NOMO-1 treated with DMSO at 0.1 percent for 48 hours (cell line): ENCODE measurements around the gene PLA2G4C.
"Not testable (repeated sequence)": the region's sequence is repeated elsewhere in the genome, so short reads cannot be mapped to it uniquely, and the experiment has no call there.

Source experiments
- DNase-seq: peaks from one replicate; lab custom pipeline; 2025; ENCODE audit not compliant: unreplicated experiment; lab: John Stamatoyannopoulos, UW

Gene PLA2G4C

DNA sequence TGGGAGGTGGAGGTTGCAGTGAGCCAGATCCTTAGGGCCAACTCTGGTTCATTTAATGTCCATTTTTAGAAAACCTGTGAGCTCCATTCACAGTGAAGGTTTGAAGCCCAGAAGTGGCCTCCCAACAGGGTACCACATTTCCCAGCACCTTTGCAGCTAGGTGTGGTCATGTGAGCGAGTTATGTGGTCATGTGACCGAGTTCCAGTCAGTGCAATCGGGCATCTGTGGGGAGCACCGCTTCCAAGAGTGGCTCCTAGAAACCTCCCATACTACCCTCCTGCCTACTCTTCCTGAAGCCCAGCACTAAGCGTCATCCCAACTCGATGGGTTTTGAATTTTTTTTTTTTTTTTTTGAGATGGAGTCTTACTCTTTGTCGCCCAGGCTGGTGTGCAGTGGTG is 663 bp upstream of the PLA2G4C start:
- DNase-seq, result no peak

DNA sequence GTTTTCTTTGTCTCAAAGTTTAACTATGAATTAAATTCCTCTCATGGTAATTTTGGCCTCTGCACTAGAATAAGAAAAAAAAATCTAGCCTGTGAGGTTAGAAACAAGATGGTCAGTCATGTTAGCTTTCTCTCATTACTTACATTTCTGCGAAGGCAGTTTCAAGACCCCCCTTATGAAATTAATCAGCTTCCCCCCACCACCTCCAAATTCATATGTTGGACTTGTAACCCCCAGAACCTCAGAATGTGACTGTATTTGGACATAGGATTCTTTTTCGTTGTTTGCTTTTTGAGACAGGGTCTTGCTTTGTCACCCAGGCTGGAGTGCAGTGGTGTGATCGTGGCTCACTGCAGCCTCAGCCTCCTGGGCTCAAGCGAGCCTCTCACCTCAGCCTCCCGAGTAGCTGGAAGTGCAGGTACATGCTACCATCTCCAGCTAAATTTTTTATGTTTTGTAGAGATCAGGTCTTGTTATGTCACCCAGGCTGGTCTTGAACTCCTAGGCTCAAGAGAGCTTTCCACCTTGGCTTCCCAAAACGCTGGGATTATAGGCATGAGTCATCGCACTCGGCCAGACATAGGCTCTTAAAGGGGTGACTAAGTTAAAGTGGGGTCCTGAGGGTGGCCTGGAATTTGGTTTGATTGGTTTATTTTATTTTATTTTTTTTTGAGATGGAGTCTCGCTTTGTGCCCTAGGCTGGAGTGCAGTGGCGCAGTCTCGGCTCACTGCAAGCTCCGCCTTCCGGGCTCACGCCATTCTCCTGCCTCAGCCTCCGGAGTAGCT is 1.4 kb downstream of the PLA2G4C start:
- DNase-seq, result no peak

DNA sequence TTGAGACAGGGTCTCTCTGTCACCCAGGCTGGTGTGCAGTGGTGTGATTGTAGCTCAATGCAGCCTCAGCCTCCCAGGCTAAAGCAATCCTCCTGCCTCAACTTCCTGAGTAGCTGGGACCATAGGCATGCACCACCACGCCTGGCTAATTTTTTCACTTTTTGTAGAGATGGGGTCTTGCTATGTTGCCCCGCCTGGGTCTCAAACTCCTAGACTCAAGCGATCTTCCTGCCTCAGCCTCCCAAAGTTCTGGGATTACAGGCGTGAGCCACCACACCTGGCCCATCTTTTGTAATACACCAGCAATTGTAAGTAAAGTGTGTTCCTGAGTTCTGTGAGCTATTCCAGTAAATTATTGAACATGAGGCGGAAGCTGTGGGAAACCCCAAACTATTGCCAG is 6.7 kb downstream of the PLA2G4C start:
- DNase-seq, result no peak

DNA sequence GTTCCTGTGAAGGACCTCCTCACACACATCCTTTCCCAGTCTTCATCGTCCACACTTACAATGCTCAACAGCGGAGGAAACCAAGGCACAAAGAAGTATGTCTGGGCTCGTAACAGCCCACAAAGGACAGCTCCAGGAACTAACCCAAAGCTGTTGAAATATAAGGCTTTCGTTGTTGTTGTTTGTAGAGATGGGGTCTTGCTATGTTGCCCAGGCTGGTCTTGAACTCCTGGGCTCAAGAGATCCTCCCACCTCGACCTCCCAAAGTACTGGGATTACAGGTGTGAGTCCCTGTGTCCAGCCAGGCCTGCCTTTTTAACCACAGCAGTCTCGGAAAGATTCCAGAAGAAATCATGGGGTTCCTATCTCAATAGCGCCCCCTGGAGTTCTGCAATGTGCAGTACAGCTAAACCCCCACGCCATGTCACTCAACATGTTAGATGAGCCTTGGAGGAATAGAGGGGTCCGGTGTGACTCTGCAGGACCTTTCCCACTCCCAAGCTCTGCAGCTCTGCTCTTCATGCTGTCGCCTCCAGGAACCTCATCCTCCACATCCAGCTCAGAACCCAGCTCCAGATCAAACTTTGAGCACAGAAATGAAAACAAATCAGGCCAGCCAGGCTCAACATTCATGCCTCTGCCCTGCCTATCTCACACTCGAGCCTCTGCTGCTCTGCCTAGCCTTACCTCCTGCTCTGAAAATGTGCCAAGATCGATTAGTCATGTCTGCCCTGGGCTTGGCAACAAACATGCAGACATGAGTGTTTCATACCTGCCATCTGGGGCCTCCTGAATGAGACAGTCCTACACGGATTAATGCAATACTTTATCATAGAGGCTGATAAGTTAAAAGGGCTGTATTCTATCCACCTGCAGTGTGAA is 7.5 kb downstream of the PLA2G4C start:
- DNase-seq, result peak; percentile 29

DNA sequence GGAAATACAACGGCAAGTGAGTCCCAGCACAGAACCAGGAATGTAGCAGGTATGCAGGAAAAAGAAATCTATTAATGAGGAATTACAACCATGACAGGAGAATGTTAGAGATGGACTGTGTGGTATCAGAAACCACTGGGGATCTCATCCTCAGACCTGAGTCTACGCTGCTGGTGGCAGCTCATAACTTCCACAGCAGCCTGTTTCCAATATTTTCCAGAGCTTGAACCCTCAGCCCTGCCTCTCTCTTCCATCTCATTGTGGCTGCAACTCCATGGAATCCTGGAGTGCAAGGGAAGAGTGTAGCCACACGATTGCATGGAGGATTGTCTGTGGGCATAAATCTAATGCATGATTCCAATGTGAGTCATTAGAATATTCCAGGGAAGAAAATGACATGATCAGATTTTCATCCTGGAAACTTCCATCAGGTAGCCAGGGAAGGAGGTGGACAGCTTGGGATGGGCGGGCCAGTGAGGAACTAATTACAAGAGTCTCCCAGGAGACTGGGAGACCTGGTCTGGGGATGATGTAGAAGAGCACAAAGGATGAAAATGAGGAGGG is 14.9 kb downstream of the PLA2G4C start:
- no peak for DNase-seq

DNA sequence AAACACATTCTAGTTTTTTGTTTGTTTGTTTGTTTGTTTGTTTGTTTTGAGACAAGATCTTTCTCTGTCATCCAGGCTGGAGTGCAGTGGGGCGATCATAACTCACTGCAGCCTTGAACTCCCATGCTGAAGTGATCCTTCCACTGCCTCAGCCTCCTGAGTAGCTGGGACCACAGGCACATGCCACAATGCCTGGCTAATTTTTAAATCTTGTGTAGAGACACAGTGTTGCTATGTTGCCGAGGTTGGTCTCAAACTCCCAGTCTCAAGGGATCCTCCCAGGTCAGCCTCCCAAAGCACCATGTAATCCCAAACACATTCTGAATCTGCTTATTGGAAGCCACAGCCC is 15.8 kb downstream of the PLA2G4C start:
- DNase-seq, result no peak

DNA sequence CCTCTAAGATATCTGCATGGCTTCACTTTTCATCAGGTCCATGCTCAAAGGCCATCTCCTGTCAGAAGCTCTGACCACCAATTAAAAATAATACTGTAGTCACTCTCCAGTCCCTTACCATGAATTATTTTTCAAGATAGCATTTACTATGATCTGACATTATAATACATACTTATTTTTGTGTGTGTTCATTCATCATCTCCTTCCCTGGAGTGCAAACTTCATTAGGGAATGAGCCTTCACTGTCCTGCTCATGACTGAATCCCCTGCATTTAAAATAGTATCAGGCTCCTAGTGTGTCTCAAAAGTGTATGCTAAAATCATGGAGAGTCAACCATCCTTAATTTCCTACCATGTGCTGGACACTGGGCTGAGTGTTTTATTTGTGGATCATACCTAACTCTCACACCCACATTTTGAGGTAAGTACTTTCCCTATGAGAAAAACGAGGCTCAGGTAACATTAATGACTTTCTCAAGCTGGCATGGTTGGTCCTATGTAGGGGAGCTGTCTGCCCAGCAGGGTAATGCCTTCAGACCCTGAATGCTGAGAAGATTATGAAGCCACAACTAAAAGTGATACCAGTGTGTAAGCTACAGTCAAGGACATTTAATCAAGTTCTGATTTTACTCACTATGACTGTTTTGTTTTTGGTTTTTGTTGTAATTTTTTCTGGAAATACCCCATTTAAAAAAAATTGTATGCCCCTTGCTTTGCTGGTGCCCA is 16.3 kb downstream of the PLA2G4C start:
- no peak for DNase-seq

DNA sequence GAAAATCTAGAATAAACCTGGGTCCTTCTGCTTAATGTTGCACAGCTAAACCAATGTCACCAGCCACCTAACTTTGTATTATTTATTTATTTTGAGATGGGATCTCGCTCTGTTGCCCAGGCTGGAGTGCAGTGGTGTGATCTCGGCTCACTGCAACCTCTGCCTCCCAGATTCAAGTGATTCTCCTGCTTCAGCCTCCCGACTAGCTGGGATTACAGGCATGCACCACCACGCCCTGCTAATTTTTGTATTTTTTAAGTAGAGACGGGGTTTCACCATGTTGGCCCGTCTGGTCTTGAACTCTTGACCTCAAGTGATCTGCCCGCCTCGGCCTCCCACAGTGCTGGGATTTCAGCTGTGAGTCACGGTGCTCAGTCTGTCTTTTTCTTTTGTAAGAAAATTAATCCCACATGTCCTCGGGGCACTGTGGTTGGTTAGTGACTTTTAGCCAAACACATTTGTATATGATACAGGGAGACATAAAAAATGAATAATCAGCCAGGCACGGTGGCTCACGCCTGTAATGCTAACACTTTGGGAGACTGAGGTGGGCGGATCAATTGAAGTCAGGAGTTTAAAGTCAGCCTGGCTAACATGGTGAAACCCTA is 19.4 kb downstream of the PLA2G4C start:
- not testable (repeated sequence) for DNase-seq

DNA sequence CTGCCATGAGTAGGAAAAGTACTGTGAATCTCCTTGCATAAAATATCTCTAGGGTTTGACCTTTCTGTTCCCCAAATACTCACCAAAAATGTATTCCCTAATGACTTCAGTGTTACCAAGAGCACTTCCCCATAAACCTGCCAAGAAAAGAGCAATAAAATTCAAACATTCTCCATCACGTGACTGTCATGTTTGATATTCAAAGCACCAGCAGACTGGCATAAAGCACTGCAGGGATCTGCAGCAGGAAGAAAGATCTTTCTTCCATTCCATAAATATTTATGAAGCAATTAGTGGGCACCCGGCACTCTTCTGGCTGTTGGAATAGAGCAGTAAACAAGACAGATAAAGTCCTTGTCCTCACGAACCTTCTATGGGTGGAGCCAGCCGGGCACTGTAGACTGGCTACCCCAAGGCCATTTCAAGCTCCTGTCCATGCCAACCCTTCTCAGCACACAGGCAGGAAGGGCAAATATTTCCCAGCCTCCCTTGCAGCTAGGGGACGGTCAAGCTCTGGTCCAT is 20.3 kb downstream of the PLA2G4C start:
- DNase-seq, result no peak

DNA sequence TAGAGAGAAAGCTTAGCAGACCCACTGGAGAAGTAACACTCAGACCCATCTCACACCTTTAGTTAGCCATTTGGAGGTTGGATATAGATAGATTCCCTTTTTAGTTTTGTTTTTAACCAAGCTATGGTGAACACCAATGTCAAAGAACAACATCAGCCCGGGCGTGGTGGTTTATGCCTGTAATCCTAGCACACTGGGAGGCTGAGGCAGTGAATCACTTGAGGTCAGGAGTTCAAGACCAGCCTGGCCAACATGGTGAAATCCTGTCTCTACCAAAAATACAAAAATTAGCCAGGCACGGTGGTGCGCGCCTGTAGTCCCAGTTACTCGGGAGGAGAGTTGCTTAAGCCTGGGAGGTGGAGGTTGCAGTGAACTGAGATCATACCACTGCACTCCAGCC is 21.6 kb downstream of the PLA2G4C start:
- not testable (repeated sequence) for DNase-seq

DNA sequence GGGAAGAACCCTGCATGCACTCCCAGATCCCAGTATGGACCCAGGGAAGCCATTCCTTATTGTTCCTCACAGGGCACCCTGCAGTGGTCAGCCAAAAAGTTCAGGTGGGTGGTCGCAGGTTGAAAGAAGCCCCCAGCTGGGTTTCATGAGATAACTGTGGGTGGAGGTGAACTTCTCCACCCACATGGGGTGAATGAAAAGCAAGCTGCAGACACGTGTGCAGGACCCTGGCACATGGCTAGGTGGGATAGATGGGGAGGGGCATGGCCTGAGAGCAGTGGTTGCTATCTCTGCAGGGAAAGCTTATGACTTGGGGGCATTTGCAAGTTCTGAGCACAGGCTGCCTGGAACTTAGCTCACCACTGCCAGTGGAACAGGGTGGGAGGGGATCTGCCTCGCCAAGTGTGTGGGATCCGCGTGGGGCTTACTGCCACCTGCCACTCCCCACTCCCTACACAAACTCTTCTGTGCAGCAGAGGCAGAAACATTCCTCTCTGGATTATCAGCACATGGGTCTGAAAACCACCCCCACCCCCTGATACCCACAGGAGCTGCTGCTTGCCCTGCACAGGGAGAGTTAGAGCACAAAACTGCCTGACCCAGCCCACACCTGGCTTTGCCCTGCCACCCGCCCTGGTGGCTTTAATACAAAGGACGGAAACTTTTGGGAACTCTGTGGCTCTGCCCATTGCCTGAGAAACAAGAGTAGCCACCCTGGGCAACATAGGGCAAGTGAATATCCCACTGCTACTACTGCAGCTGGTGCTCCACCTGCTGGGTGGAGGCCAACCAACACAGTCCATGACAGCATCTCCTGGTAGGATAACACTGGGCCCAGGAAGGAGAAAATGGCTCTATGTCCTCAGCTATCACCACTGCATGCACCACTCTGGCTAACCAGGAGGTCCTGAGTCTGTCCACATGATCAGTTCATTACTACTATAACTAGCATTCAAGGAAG is 24.4 kb downstream of the PLA2G4C start:
- no peak for DNase-seq

DNA sequence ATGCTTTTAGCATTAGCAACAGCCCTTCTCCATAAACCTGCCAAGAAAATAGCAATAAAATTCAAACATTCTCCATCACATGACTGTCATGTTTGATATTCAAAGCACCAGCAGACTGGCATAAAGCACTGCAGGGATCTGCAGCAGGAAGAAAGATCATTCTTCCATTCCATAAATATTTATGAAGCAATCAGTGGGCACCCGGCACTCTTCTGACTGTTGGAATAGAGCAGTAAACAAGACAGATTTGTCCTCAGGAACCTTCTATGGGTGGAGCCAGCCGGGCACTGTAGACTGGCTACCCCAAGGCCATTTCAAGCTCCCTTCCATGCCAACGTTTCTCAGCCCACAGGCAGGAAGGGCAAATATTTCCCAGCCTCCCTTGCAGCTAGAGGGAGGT is 25.5 kb downstream of the PLA2G4C start:
- no peak for DNase-seq

DNA sequence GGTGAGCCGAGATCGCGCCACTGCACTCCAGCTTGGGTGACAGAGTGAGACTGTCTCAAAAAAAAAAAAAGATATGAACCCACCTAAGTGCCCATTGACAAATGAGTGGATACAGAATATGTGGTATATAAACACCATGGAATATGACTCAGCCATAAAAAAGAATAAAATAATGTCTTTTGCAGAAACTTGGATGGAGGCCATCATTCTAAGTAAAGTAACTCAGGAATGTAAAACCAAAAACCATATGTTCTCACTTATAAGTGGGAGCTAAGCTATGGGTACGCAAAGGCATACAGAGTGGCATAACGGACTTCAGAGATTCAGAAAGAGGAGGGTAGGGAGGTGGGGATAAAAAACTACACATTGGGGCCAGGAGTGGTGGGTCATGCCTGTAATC is 29.5 kb downstream of the PLA2G4C start:
- no peak for DNase-seq

DNA sequence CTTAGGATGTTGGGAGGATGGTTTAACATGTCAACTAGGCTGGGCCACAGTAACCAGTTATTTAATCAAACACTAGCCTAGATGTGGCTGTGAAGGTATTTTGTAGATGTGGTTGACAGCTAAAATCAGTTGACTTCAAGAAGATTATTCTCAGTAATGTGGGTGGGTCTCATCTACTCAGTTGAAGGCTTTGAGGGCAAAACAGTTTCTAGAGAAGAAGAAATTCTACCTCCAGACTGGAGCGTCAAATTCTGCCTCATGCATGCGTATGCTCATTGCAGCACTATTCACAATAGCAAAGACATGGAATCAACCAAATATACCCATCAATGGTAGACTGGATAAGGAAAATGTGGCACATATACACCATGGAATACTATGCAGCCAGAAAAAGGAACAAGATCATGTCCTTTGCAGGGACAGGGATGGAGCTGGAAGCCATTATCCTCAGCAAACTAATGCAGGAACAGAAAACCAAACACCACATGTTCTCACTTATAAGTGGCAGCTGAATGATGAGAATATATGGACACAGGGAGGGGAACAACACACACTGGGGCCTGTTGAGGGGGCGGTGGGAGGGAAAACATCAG is 40.3 kb downstream of the PLA2G4C start:
- not testable (repeated sequence) for DNase-seq

DNA sequence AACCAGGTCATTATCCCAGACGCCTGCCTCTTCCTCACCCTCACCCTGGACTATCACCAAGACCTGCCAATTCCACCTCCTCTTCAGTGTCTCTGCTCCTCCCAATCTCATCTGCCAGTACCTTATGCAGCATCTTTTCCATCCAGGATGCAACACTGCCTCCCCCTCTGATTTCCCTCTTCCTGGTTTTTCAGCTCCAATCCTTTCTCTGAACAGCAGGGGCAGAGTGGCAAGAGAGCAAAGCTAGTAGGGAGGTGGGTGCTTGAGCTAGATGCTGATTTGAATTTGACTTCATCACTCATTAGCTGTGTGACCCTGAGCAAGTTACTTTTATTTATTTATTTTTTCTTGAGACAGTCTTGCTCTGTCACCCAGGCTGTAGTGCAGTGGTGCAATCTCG is 41.2 kb downstream of the PLA2G4C start:
- DNase-seq, result no peak

DNA sequence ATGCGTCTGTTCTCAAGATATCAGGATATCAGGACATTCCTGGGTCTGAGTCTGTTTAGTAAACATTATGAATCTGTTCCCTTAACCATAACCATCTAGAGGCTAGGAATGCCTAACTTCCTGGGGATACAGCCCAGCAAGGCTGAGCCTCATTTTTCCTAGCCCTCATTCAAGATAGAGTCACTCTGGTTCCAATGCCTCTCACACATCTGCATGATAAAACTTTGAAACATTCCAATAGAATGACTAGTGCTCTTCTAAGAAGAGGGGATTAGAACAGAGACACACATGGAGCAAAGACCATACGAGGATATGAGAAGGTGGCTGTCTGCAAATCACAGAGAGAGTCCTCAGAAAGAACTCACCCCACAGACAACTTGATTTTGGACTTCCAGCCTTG is 46.1 kb downstream of the PLA2G4C start:
- no peak for DNase-seq

DNA sequence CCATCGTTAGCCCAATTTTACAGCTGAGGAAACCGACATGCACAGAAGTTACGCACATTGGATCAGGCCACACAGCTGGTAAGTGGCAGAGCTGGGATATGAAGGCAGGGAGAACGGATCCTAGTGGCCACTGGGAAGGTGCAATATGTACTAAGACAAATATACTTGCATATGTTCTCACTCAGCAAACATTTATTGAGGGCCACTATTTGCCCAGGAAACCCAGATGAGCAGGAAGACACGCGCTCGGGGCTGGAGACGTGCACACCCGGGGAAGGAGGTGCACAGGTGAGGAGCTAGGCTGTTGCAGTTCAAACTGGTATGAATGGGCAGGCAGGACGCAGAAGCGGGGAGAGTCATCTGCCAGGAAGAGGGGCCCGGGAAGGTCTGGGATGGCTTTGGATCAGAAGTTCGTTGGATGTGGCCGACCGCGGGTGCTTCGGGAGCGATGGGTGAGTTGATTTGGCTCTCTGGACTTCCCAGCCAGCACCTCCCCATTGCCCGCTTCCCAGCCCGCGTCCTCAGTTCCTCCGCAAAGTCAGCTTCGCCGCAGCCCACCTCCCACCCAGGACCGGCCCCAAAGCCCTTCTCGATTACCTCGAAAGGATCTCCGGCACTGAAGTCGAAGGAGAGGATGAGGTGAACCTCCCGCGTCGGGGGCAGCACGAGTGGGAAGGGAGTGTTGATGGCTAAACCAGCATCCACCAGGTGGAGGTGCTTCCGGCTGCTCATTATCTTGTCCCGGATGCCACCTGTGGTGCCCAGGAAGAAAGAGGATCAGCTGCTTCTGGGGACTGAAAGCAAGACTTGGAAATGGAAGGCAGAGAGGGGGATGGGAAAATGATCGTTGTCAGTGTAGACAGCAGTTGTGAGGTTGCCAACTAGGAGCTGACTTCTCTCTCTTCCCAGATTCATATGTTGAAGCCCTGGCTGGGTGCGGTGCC is 48.9 kb downstream of the PLA2G4C start:
- no peak for DNase-seq

DNA sequence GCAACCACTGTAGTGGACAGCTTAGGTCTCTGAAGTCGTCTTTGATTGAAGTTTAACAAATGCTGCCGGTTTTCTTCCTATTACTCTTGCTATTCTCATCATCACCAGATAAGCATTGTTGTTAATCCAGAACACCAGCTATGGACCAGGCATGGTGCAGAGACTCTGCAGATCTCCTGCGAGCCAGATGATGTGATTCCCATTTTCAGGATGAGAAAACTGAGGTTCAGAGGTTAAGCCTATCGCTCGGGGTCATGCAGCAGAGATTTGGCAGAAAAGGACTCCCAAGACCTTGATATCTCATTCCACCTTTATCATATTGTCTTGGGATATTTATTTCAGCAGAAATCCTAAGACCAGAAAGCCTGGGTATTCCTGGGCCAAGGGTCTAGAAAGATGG is 50.2 kb downstream of the PLA2G4C start:
- no peak for DNase-seq
